Mesenchymal stem cell (in vitro differentiated cells and primary cell): Measurements from ENCODE around the gene CLMN.
A peak's percentile ranks its signal among the peaks of the same experiment; 100 is the strongest.

Source experiments
- DNase-seq: peaks from one replicate; pipeline ENCODE4 v3.0.0-alpha.2; 2013
- H2AFZ ChIP-seq: one replicate; pipeline ENCODE4 v1.6.1; 2013; ENCODE audit warnings: low read depth, mild to moderate bottlenecking, control low read depth, inconsistent platforms, low read length, moderate library complexity
- H2AK5ac ChIP-seq: 2 replicates; pipeline ENCODE4 v1.6.1; 2013; ENCODE audit warnings: low read length, moderate library complexity, mild to moderate bottlenecking, inconsistent platforms; ENCODE audit not compliant: severe bottlenecking
- H2BK120ac ChIP-seq: one replicate; pipeline ENCODE4 v1.6.1; 2013; ENCODE audit warnings: low read depth, mild to moderate bottlenecking, inconsistent platforms, low read length, moderate library complexity
- H2BK12ac ChIP-seq, 2 experiments: one replicate each; pipeline ENCODE4 v1.6.1; 2013; ENCODE audit warnings: inconsistent platforms in 2 of 2, low read length in 2 of 2, mild to moderate bottlenecking in 2 of 2, moderate library complexity in 2 of 2, control low read depth in 1 of 2
- H2BK15ac ChIP-seq: one replicate; pipeline ENCODE4 v1.6.1; 2013; ENCODE audit warnings: mild to moderate bottlenecking, low read depth, inconsistent platforms; ENCODE audit not compliant: poor library complexity, severe bottlenecking
- H2BK5ac ChIP-seq: 2 replicates; pipeline ENCODE4 v1.6.1; 2013; ENCODE audit warnings: low read depth, mild to moderate bottlenecking, low read length, control low read depth, inconsistent platforms; ENCODE audit not compliant: poor library complexity, severe bottlenecking
- H3K14ac ChIP-seq, 2 experiments: one replicate each; pipeline ENCODE4 v1.6.1; 2013; ENCODE audit warnings: inconsistent platforms in 2 of 2, low read length in 2 of 2, control low read depth in 1 of 2, mild to moderate bottlenecking in 1 of 2, moderate library complexity in 1 of 2
- H3K18ac ChIP-seq, 2 experiments: one replicate each; pipeline ENCODE4 v1.6.1; 2013; ENCODE audit warnings: inconsistent platforms in 2 of 2, low read length in 2 of 2, control low read depth in 1 of 2, low read depth in 1 of 2, mild to moderate bottlenecking in 1 of 2
- H3K23ac ChIP-seq, 2 experiments: one replicate each; pipeline ENCODE4 v1.6.1; 2013; ENCODE audit warnings: inconsistent platforms in 2 of 2, low read length in 2 of 2, mild to moderate bottlenecking in 2 of 2, moderate library complexity in 2 of 2, control low read depth in 1 of 2
- H3K27ac ChIP-seq: 2 replicates; pipeline ENCODE4 v1.5.1; 2013; ENCODE audit warnings: mild to moderate bottlenecking, moderate library complexity, low read length, control low read depth, inconsistent platforms; ENCODE audit not compliant: poor library complexity, severe bottlenecking
- H3K27me3 ChIP-seq, 2 experiments: 2 replicates each; pipeline versions ENCODE4 v1.6.1 to v1.7.0; 2013; ENCODE audit warnings: low read length in 2 of 2, mild to moderate bottlenecking in 2 of 2, moderate library complexity in 2 of 2, control low read depth in 1 of 2, inconsistent platforms in 1 of 2; ENCODE audit not compliant: control insufficient read depth in 1 of 2, insufficient read depth in 1 of 2
- H3K36me3 ChIP-seq, 2 experiments: 2 replicates each; pipeline versions ENCODE4 v1.6.1 to v1.7.0; 2013; ENCODE audit warnings: low read length in 2 of 2, control low read depth in 1 of 2, inconsistent platforms in 1 of 2, low read depth in 1 of 2, mild to moderate bottlenecking in 1 of 2; ENCODE audit not compliant: insufficient read depth in 2 of 2, control insufficient read depth in 1 of 2
- H3K4ac ChIP-seq, 2 experiments: one replicate each; pipeline ENCODE4 v1.6.1; 2013; ENCODE audit warnings: inconsistent platforms in 2 of 2, low read length in 2 of 2, mild to moderate bottlenecking in 2 of 2, moderate library complexity in 2 of 2, control low read depth in 1 of 2, low read depth in 1 of 2
- H3K4me1 ChIP-seq: 2 replicates; pipeline ENCODE4 v1.6.1; 2013; ENCODE audit warnings: low read depth, low read length, control low read depth; ENCODE audit not compliant: control insufficient read depth, insufficient read depth
- H3K4me2 ChIP-seq: 2 replicates; pipeline ENCODE4 v1.6.1; 2013; ENCODE audit warnings: low read length, mild to moderate bottlenecking, inconsistent platforms; ENCODE audit not compliant: poor library complexity, severe bottlenecking
- H3K4me3 ChIP-seq, 2 experiments: 2 replicates each; pipeline versions ENCODE4 v1.5.1 to v1.7.0; 2013; ENCODE audit warnings: low read length in 2 of 2, mild to moderate bottlenecking in 2 of 2, control low read depth in 1 of 2, low read depth in 1 of 2; ENCODE audit not compliant: insufficient read depth in 1 of 2
- H3K79me1 ChIP-seq: replicated peaks from 2 replicates; pipeline ENCODE4 v1.6.1; 2013; ENCODE audit warnings: mild to moderate bottlenecking, control low read depth, low read length, inconsistent platforms; ENCODE audit not compliant: poor library complexity, severe bottlenecking
- H3K9ac ChIP-seq: 2 replicates; pipeline ENCODE4 v1.7.0; 2013; ENCODE audit warnings: mild to moderate bottlenecking, low read length, moderate library complexity
- H3K9me3 ChIP-seq: 2 replicates; pipeline ENCODE4 v1.7.0; 2013; ENCODE audit warnings: mild to moderate bottlenecking, low read length; ENCODE audit not compliant: control insufficient read depth
- H4K8ac ChIP-seq: one replicate; pipeline ENCODE4 v1.6.1; 2013; ENCODE audit warnings: inconsistent platforms, mild to moderate bottlenecking, low read length, moderate library complexity
- H4K91ac ChIP-seq: one replicate; pipeline ENCODE4 v1.6.1; 2013; ENCODE audit warnings: mild to moderate bottlenecking, low read length, inconsistent platforms
- WGBS: methylation state at CpG from one replicate; pipeline ENCODE4 v1.1.7; 2013; ENCODE audit warnings: mixed read lengths; 5-methylcytosine and 5-hydroxymethylcytosine counted together

Gene CLMN

GRCh38 chr14:95300697-95301526 is 18.8 kb downstream of the CLMN start:
- H3K36me3 ChIP-seq, result peaks cover 0 to 14% of the 10 kb centered on the region in 2 experiments
- H3K14ac ChIP-seq, result no peak overlapping the region
- no peak overlapping the region for H3K4me3 ChIP-seq
- H3K4me2 ChIP-seq, result no peak overlapping the region
- H3K4me1 ChIP-seq, result peaks cover 30% of the 10 kb centered on the region
- H2AFZ ChIP-seq, result no peak overlapping the region
- peak overlapping the region; percentile 36 for H3K27ac ChIP-seq
- no peak overlapping the region for H3K4ac ChIP-seq
- peaks cover 45% of the 10 kb centered on the region for H3K79me1 ChIP-seq
- no peak for DNase-seq
- H2BK15ac ChIP-seq, result no peak overlapping the region
- H2BK5ac ChIP-seq, result no peak overlapping the region
- WGBS, result 90% methylated on average over 8 of the region's 8 CpGs
- H2BK12ac ChIP-seq, result no peak overlapping the region
- no peak overlapping the region for H4K91ac ChIP-seq
- no peak overlapping the region for H3K9ac ChIP-seq
- H3K18ac ChIP-seq, result no peak overlapping the region
- no peak overlapping the region for H3K23ac ChIP-seq
- H2BK120ac ChIP-seq, result no peak overlapping the region
- peaks cover 0 to 10% of the 10 kb centered on the region in 2 experiments for H3K27me3 ChIP-seq
- peaks cover 3% of the 10 kb centered on the region for H3K9me3 ChIP-seq
- H4K8ac ChIP-seq, result no peak overlapping the region
- no peak overlapping the region for H2AK5ac ChIP-seq

GRCh38 chr14:95300002-95300696 is 19.6 kb downstream of the CLMN start:
- Histone ChIP-seq H2BK5ac (no peak overlapping the region), H3K79me1 (peaks cover 50% of the 10 kb centered on the region), H3K4me2 (no peak overlapping the region), H3K4me3 (no peak overlapping the region), H2BK15ac (no peak overlapping the region), H3K9me3 (peaks cover 5% of the 10 kb centered on the region), H3K4me1 (peaks cover 32% of the 10 kb centered on the region), H2AFZ (no peak overlapping the region), H3K18ac (no peak overlapping the region), H3K4ac (no peak overlapping the region), H3K36me3 (peaks cover 0 to 15% of the 10 kb centered on the region in 2 experiments), H2AK5ac (no peak overlapping the region), H4K91ac (no peak overlapping the region), H4K8ac (no peak overlapping the region), H3K23ac (no peak overlapping the region), H2BK12ac (no peak overlapping the region), H3K9ac (no peak overlapping the region), H2BK120ac (no peak overlapping the region), H3K27ac (no peak overlapping the region), H3K14ac (no peak overlapping the region), H3K27me3 (peaks cover 0 to 10% of the 10 kb centered on the region in 2 experiments)
- WGBS, result 86% methylated on average over 12 of the region's 12 CpGs
- no peak for DNase-seq

GRCh38 chr14:95299271-95299670 is 20.4 kb downstream of the CLMN start:
- peaks cover 37% of the 10 kb centered on the region for H3K4me1 ChIP-seq
- H2BK12ac ChIP-seq, result no peak overlapping the region
- H3K4me3 ChIP-seq, result no peak overlapping the region
- peaks cover 5% of the 10 kb centered on the region for H3K9me3 ChIP-seq
- no peak overlapping the region for H3K23ac ChIP-seq
- H3K79me1 ChIP-seq, result peaks cover 51% of the 10 kb centered on the region
- H3K36me3 ChIP-seq, result peaks cover 0 to 23% of the 10 kb centered on the region in 2 experiments
- no peak overlapping the region for H3K4me2 ChIP-seq
- H4K8ac ChIP-seq, result no peak overlapping the region
- H2BK120ac ChIP-seq, result no peak overlapping the region
- H3K27me3 ChIP-seq, result peaks cover 0 to 3% of the 10 kb centered on the region in 2 experiments
- no peak overlapping the region for H3K27ac ChIP-seq
- DNase-seq, result no peak
- no peak overlapping the region for H3K14ac ChIP-seq
- H2BK5ac ChIP-seq, result no peak overlapping the region
- WGBS, result 91% methylated on average over 5 of the region's 5 CpGs
- H2AK5ac ChIP-seq, result no peak overlapping the region
- no peak overlapping the region for H2BK15ac ChIP-seq
- no peak overlapping the region for H3K18ac ChIP-seq
- H3K4ac ChIP-seq, result no peak overlapping the region
- no peak overlapping the region for H3K9ac ChIP-seq
- H2AFZ ChIP-seq, result no peak overlapping the region
- no peak overlapping the region for H4K91ac ChIP-seq

- peaks cover 48% of the 10 kb centered on the region for H3K79me1 ChIP-seq
- peaks cover 28% of the 10 kb centered on the region for H3K4me1 ChIP-seq
- H3K9me3 ChIP-seq, result peaks cover 5% of the 10 kb centered on the region
- no peak overlapping the region for H3K18ac ChIP-seq
- H4K91ac ChIP-seq, result no peak overlapping the region
- H3K4ac ChIP-seq, result no peak overlapping the region
- H2BK12ac ChIP-seq, result no peak overlapping the region
- no peak overlapping the region for H3K9ac ChIP-seq
- DNase-seq, result no peak
- no peak overlapping the region for H2AK5ac ChIP-seq
- peaks cover 0 to 27% of the 10 kb centered on the region in 2 experiments for H3K36me3 ChIP-seq
- H2BK5ac ChIP-seq, result no peak overlapping the region
- H3K14ac ChIP-seq, result no peak overlapping the region
- no peak overlapping the region for H3K4me3 ChIP-seq
- H3K27ac ChIP-seq, result no peak overlapping the region
- no peak overlapping the region for H2AFZ ChIP-seq
- H2BK15ac ChIP-seq, result no peak overlapping the region
- H2BK120ac ChIP-seq, result no peak overlapping the region
- no peak overlapping the region for H4K8ac ChIP-seq
- H3K27me3 ChIP-seq, result peaks cover 0 to 2% of the 10 kb centered on the region in 2 experiments
- H3K23ac ChIP-seq, result no peak overlapping the region
- H3K4me2 ChIP-seq, result no peak overlapping the region
- 93% methylated on average over 7 of the region's 8 CpGs for WGBS
Measured at GRCh38 chr14:95297832-95298231, 21.9 kb downstream of the CLMN start.
